Ovary (tissue), 9 donors: ENCODE results near the gene VEGFB. TPM values are rescaled to one million over a fixed set of nuclear protein-coding genes. Genes with fewer than 3 reads are reported as not detected.

Source experiments
- DNase-seq, 5 donors: peaks; one replicate each; pipeline ENCODE4 v3.0.0-alpha.2; 2019 to 2020
- H3K27ac ChIP-seq, 2 donors: fragments of 200-600 bp; one replicate each; pipeline versions ENCODE4 v1.5.1 to v1.8.0; 2019 to 2022
- H3K27me3 ChIP-seq: fragments of 200-600 bp; one replicate; pipeline ENCODE4 v1.8.0; 2022
- H3K36me3 ChIP-seq: fragments of 200-600 bp; sonication (generic); one replicate; pipeline ENCODE4 v1.5.1; 2019
- H3K4me1 ChIP-seq: one replicate; pipeline ENCODE4 v1.8.1; 2013; ENCODE audit warnings: mild to moderate bottlenecking, moderate library complexity; ENCODE audit not compliant: insufficient read depth
- H3K4me3 ChIP-seq: fragments of 200-600 bp; sonication (generic); one replicate; pipeline ENCODE4 v1.5.1; 2017
- H3K9me3 ChIP-seq, 2 donors: fragments of 200-600 bp in 1 of 2; sonication (generic) in 1 of 2; one replicate each; pipeline versions ENCODE4 v1.5.1 to v1.8.1; 2013 to 2019; ENCODE audit warnings: mild to moderate bottlenecking in 1 of 2, moderate library complexity in 1 of 2
- CTCF ChIP-seq, 3 donors: fragments of 450-650 bp in 2 of 3; fragments of 200-600 bp in 1 of 3; IDR thresholded peaks; one replicate each; pipeline versions ENCODE4 v1.5.1 to v1.8.0; 2016 to 2022; ENCODE audit warnings: antibody characterized with exemption in 3 of 3, mild to moderate bottlenecking in 1 of 3
- EP300 ChIP-seq: sonication (generic); formaldehyde crosslinking; IDR thresholded peaks from one replicate; pipeline ENCODE4 v1.6.1; 2017; ENCODE audit warnings: antibody characterized with exemption
- POLR2A ChIP-seq: fragments of 450-650 bp; IDR thresholded peaks from one replicate; pipeline ENCODE4 v1.6.1; 2017; ENCODE audit warnings: antibody characterized with exemption, mild to moderate bottlenecking, moderate library complexity
- WGBS, 3 donors: extraction: QIAGEN DNeasy Blood & Tissue Kit in 1 of 3; methylation state at CpG; one replicate each; pipeline versions ENCODE4 v1.1.5 to v1.1.7; 2013 to 2017; 5-methylcytosine and 5-hydroxymethylcytosine counted together
- intact Hi-C, 4 donors: fragments of 100-400 bp; cut with DNase I; formaldehyde crosslinking; loops; one replicate each; pipeline versions ENCODE4 v1.11.0 to v1.15.1; 2022 to 2023
- polyA plus RNA-seq, 2 donors: library from polyadenylated mRNA; stranded (reverse); fragments of 200-250 nt in 1 of 2; fragments of 350-450 nt in 1 of 2; fragmentation: Illumina TruSeq in 1 of 2; extraction: RNeasy Lipid Tissue Mini Kit (QIAGEN cat#74804) in 1 of 2; gene quantifications; one replicate each; pipeline ENCODE4 v1.2.3, GENCODE V29; 2013 to 2014
- total RNA-seq, 7 donors: library from RNA; depleted of rRNA in 2 of 7; stranded (reverse); fragments of >200 nt in 2 of 7; fragmentation: NEBNext Ultra II Directional in 3 of 7; extraction: Animal tissue kit (Norgen Biotek cat#: 25700) in 3 of 7; gene quantifications; one replicate each; pipeline versions ENCODE4 v1.1.0 to v1.2.4, GENCODE V29; 2016 to 2023
- donor health status: DM: no; HTN: no; CAD: no; lungs with moderate emphysema.
- donor health status: DM: no; HTN: no; CAD: no.
- donor health status: Bipolar disorder and iron deficiency.
- donor health status: DM: yes; HTN: yes; CAD: no.
- donor health status: DM: no; HTN: no; CAD: no.
- donor health status: DM: yes; HTN: yes; CAD: no.

Gene VEGFB
- total and polyA plus RNA-seq, 9 donors, result 27.4 to 164 (median 124) TPM

GRCh38 chr11:64262271-64263002, 28.1 kb downstream of the VEGFB start:
- no peak overlapping the region for H3K4me3 ChIP-seq
- no peaks in the 10 kb centered on the region for H3K27me3 ChIP-seq
- WGBS, 3 donors, result 89 to 92% (median 92%) methylated on average over 42 of the region's 42 CpGs
- H3K9me3 ChIP-seq, result no peaks in the 10 kb centered on the region
- no peaks in the 10 kb centered on the region for H3K36me3 ChIP-seq
- peak in 1 of 5 donors; percentile 40 for DNase-seq
- TF ChIP-seq EP300 (no peak), CTCF (IDR thresholded peaks at IDR 0.05) (no peak), POLR2A (no peak)
- intact Hi-C loops, result loop anchor here in 2 of 4 donors (10.0 kb wide), 1 partner anchor 58 kb away; the partner anchor contains the start of gene FERMT3 (in 2 of the 2)
- H3K4me1 ChIP-seq, result no peaks in the 10 kb centered on the region
- no peak overlapping the region for H3K27ac ChIP-seq

- H3K27ac ChIP-seq, result no peak overlapping the region
- no peaks in the 10 kb centered on the region for H3K9me3 ChIP-seq
- no peaks in the 10 kb centered on the region for H3K36me3 ChIP-seq
- H3K27me3 ChIP-seq, result no peaks in the 10 kb centered on the region
- TF ChIP-seq CTCF (IDR thresholded peaks at IDR 0.05) (no peak), POLR2A (no peak), EP300 (no peak)
- H3K4me1 ChIP-seq, result peaks cover 4% of the 10 kb centered on the region
- intact Hi-C loops, result loop anchor here in 2 of 4 donors (10.0 kb wide), 1 partner anchor 58 kb away; the partner anchor contains the start of gene FERMT3 (in 2 of the 2)
- H3K4me3 ChIP-seq, result no peak overlapping the region
- 77 to 80% (median 79%) methylated on average over 29 of the region's 29 CpGs for WGBS, 3 donors
- no peak for DNase-seq
Observed at GRCh38 chr11:64263021-64263946, 28.9 kb downstream of the VEGFB start.

GRCh38 chr11:64263947-64264317, 29.5 kb downstream of the VEGFB start:
- Histone ChIP-seq H3K9me3 (no peaks in the 10 kb centered on the region), H3K4me3 (no peak overlapping the region), H3K4me1 (peaks cover 9% of the 10 kb centered on the region), H3K27ac (no peak overlapping the region), H3K27me3 (no peaks in the 10 kb centered on the region), H3K36me3 (no peaks in the 10 kb centered on the region)
- DNase-seq, result no peak
- intact Hi-C loops, result loop anchor here in 2 of 4 donors (10.0 kb wide), 1 partner anchor 59 kb away; the partner anchor contains the start of gene FERMT3 (in 2 of the 2)
- no peak for TF ChIP-seq POLR2A
- no peak for TF ChIP-seq CTCF (IDR thresholded peaks at IDR 0.05)
- no peak for TF ChIP-seq EP300
- WGBS, 3 donors, result 83 to 84% (median 83%) methylated on average over 8 of the region's 8 CpGs

- no peaks in the 10 kb centered on the region for H3K27me3 ChIP-seq
- intact Hi-C loops, result loop anchor here in 2 of 4 donors (10.0 kb wide), 1 partner anchor 60 kb away; the partner anchor contains the start of gene FERMT3 (in 2 of the 2)
- DNase-seq, result no peak
- H3K4me1 ChIP-seq, result peaks cover 9% of the 10 kb centered on the region
- TF ChIP-seq POLR2A (no peak), EP300 (no peak), CTCF (IDR thresholded peaks at IDR 0.05) (no peak)
- 82 to 87% (median 85%) methylated on average over 10 of the region's 10 CpGs for WGBS, 3 donors
- no peak overlapping the region for H3K27ac ChIP-seq
- H3K36me3 ChIP-seq, result no peaks in the 10 kb centered on the region
- H3K9me3 ChIP-seq, result no peaks in the 10 kb centered on the region
- no peak overlapping the region for H3K4me3 ChIP-seq
Observed at GRCh38 chr11:64264371-64264852, 30.0 kb downstream of the VEGFB start.
